Measurements from ENCODE around the gene ANAPC13.

The ANAPC13 gene

GRCh38 chr3:134485718-134486576 is at the start of gene ANAPC13, which contains the start of gene CEP63:
ANAPC13 (minus strand) TSS chr3:134485985; CDS start chr3:134482904, 3,081 bp downstream.
CEP63 (plus strand) TSS chr3:134486057; CDS start chr3:134495321, 9,264 bp downstream.
- DNase-seq = peak; percentile 95

- no peak for DNase-seq
Measured at GRCh38 chr3:134535186-134535970, 49.6 kb upstream of the ANAPC13 start.

GRCh38 chr3:134533493-134533892 is 47.7 kb upstream of the ANAPC13 start:
- no peak for DNase-seq

GRCh38 chr3:134527538-134528186 is 41.9 kb upstream of the ANAPC13 start:
- DNase-seq = no peak

GRCh38 chr3:134527037-134527436 is 41.3 kb upstream of the ANAPC13 start:
- no peak for DNase-seq

GRCh38 chr3:134526319-134526718 is 40.5 kb upstream of the ANAPC13 start:
- DNase-seq = no peak

- no peak for DNase-seq
Measured at GRCh38 chr3:134525293-134525692, 39.5 kb upstream of the ANAPC13 start.

- no peak for DNase-seq
Measured at GRCh38 chr3:134522541-134522940, 36.8 kb upstream of the ANAPC13 start.

GRCh38 chr3:134517791-134518190 is 32.0 kb upstream of the ANAPC13 start:
- DNase-seq = no peak

GRCh38 chr3:134516905-134517304 is 31.1 kb upstream of the ANAPC13 start:
- DNase-seq = no peak

GRCh38 chr3:134511500-134511899 is 25.7 kb upstream of the ANAPC13 start:
- DNase-seq = no peak

GRCh38 chr3:134505485-134505884 is 19.7 kb upstream of the ANAPC13 start:
- DNase-seq = no peak

GRCh38 chr3:134504132-134504531 is 18.3 kb upstream of the ANAPC13 start:
- DNase-seq = no peak

GRCh38 chr3:134503266-134503665 is 17.5 kb upstream of the ANAPC13 start:
- no peak for DNase-seq

- DNase-seq = no peak
Measured at GRCh38 chr3:134496471-134497071, 10.8 kb upstream of the ANAPC13 start.

GRCh38 chr3:134495980-134496379 is 10.2 kb upstream of the ANAPC13 start:
- DNase-seq = no peak

- DNase-seq = no peak
Measured at GRCh38 chr3:134494495-134494894, 8.7 kb upstream of the ANAPC13 start.

GRCh38 chr3:134487406-134487805 is 1.6 kb upstream of the ANAPC13 start:
- DNase-seq = no peak

- DNase-seq = no peak
Measured at GRCh38 chr3:134486577-134487041, 824 bp upstream of the ANAPC13 start.

GRCh38 chr3:134485075-134485717 is 589 bp downstream of the ANAPC13 start:
- no peak for DNase-seq

- no peak for DNase-seq
Measured at GRCh38 chr3:134483195-134483900, 2.4 kb downstream of the ANAPC13 start.

- no peak for DNase-seq
Measured at GRCh38 chr3:134482622-134483021, 3.2 kb downstream of the ANAPC13 start.
